A172 (cell line): ENCODE results near the gene MCM3AP. TPM values are rescaled to one million over a fixed set of nuclear protein-coding genes. Genes with fewer than 3 reads are reported as not detected.
"Not testable (repeated sequence)": the region's sequence is repeated elsewhere in the genome, so short reads cannot be mapped to it uniquely, and the experiment has no call there.

Experiments used
- DNase-seq: peaks from one replicate; pipeline ENCODE4 v3.0.0-alpha.2; 2015; ENCODE audit warnings: low spot score
- total RNA-seq: library from RNA; depleted of rRNA; stranded (reverse); fragments of >200 nt; shearing (Covaris generic); gene quantifications from 2 replicates; pipeline ENCODE4 v1.2.3, GENCODE V29; 2014

Gene MCM3AP
- total RNA-seq, 1 experiment from 2014 or later = 61.7 TPM

DNA sequence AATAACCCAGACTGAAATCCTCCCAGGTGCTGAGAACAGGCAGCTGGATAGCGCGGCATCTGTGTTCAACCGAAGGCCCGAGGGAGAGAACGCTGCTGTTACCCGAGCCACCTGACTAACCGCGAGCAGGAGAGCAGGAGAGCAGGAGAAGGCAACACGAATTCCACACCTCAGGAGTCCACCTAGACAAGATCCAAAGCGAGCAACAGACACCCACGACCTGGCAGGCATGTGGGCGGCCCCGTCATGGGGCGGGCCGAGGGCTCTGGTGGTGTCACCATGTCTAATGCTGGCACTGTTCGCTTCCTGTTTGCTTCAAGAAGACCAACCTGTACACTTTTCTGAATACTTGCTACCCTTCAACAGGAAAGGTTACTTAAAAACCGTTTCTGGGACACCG is 80.2 kb downstream of the MCM3AP start:
- DNase-seq = no peak

DNA sequence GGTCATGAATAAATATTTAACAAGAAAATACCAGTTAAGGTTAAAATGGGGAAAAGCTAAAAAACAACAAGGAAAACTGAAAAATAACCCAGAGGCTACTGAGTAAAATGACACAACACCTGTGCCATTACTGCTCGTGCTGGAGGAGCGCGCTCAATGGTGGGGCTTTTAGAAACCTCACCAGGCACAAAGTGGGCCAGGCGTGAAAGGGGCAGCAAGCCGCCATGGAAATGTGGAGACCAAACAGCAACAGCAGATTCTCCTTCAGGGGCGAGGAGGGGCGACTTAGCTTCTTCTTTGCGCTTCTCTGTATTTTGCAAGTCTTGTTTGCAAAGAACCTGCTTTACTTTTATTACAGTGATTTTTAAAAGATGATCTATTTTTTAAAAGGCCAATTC is 82.2 kb downstream of the MCM3AP start:
- no peak for DNase-seq

DNA sequence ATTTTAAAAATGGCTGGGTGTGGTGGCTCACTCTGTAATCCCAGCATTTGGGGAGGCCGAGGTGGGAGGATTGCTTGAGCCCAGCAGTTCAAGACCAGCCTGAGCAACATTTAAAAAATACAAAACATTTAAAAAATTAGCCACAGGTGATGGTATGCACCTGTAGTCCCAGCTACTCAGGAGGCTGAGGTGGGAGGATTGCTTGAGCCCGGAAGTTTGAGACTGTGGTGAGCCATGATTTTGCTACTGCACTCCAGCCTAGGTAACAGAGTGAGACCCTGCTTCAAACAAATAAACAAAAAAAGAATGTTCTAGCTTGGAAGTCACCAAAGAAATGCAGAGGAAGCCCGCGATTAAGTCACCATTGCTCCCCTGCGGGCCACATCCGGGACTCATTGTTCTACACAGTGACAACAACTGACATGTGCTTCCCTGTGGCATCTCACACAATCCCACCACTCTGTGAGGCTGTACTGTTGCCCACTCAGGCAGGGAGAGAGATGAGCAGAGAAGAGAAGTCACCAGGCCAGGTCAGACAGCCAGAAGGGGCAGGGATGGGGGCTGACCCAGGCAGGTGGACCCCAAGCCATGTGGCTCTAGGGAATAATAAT is 82.7 kb downstream of the MCM3AP start:
- no peak for DNase-seq

DNA sequence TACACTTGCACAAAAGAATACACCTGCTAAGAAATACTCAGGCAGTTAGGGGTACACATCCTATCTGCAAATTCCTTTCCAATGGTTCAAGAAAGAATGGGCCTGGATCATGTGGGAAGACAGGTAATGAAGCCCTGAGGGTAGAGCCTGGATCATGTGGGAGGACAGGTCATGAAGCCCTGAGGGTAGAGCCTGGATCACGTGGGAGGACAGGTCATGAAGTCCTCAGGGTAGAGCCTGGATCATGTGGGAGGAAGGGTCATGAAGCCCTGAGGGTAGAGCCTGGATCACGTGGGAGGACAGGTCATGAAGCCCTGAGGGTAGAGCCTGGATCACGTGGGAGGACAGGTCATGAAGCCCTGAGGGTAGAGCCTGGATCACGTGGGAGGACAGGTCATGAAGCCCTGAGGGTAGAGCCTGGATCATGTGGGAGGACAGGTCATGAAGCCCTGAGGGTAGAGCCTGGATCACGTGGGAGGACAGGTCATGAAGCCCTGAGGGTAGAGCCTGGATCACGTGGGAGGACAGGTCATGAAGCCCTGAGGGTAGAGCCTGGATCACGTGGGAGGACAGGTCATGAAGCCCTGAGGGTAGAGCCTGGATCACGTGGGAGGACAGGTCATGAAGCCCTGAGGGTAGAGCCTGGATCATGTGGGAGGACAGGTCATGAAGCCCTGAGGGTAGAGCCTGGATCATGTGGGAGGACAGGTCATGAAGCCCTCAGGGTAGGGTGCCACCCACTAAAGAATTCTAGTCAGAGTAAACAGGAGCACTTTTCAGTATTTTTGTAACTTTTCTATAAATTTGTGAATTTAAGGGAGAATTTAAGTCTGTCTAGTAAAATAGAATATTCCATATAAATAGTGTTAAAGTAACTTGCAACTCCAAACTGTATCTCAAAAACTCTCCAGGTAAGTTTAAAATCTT is 84.3 kb downstream of the MCM3AP start:
- DNase-seq = not testable (repeated sequence)

DNA sequence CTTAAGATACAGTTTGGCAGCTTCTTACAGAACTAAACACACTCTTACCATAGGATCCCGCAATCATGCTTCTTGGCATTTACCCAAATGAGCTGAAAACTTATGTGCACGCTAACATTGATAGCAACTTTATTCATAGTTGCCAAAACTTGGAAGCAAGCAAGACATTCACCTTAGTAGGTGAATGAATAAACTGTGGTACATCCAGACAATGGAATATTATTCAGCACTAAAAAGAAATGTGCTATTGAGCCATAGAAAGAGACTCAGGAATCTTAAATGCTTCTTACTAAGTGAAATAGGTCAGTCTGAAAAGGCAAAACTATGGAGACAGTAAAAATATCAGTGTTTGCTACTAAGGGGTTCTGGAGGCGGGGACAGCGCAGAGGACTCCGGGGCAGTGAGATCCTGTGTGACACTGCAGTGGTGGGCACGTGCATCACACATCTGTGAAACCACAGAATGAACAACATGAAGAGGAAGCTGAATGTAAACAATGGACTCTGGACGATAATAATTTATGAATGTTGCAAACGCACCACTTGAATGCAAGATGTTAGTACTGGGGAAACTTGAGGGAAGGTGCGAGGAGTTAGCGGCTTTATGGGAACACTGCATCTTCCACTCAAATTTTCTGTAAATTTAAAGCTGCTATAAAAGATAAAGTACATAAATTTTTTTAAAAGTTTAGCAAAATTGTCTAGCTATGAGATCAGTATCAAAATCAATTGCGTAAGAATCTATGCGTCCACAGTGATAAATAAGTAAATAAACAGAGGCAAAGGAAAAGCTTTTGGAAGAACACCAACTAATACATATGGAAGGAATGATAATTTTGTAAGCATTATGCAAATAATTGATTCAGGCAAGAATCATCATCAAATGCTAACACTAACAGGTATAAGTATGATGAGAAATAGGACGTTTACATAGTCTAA is 85.7 kb downstream of the MCM3AP start:
- DNase-seq = no peak

DNA sequence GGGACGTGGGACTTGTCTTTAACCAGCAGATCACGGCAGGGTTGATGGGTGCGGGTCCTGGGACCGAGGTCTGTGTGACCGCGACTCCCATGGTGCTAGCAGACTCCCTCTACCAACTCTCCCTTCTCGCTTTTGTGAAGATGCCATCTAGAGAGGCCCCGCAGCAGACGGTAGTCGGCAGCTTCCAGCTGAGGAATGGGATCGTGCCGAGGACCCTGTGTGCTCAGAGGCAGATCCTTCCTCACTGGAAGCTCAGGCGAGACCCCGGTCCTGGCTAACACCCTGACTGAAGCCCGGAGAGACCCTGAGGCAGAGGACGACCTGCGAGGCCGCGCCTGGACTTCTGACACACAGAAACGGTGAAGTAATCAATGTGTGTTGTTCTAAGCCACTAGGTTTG is 88.7 kb downstream of the MCM3AP start:
- DNase-seq = no peak

DNA sequence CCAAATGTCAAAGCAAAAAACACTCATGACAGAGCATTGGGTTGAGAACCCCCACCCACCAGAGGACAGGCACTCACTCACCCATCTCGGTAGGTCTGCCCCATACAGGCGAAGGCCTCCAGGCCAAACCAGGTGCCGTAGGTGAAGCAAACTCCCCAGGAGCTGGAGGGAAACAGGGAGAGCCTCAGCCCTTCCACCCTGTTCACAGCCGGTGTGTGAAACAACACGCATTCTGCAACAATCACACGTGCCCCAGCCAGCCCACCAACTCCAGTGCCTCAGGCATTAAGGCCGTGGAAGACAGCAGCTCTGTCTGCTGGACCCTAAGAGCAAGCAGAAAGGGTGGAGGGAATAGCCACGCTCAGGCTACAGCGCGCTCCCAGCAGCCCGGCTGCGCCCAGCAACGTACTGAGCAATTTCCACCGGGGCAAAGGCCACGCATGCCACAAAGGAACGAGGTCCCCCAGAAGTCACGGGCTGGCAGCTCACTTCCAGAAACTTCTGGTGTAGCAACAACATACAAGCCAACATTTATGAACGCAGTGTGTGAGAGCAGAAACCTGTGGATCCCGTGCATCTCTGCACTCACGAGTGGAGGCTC is 89.7 kb downstream of the MCM3AP start:
- no peak for DNase-seq

DNA sequence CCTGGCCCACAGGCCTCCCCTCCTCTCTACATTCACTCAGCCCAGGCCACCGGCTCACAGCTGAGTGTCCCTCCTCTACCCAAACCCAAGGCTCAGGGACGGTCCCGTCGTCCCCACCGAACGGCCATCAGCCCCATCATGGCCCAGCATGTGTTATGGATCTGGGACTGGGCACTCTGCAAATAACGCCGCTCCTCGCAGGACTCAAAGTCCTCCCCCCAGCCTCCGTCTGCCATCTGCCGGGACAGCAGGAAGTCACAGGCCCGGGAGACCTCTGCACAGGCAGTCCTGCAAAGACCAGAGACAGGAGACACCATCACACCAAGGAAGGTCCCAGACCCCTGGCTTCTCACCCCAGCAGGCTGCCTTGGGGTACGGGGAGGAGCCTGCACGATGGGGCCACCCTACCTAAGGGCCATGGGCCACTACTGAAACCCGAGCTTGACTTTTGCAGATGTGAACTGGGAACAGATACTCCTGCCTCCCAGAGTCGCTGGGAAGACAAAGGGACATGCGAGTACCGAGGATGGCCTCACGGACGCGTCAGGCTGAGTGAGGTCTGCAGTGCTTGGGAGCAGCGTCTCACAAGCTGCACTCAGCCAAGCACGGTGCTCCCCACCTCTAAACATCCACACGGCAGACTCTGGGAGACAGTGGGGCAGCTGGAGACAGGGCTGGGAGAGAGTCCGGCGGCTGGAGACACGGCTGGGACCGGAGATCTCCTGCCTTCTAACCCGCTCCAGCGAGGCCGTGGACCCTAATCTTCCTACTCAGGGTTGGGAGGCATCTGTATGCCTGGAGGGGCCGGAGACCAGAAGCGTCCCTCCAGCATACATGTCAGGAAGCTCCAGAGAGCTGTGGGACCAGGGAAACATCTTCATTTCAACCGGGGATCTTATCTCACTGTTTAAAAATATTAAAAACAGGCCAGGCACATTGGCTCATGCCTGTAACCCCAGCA is 90.8 kb downstream of the MCM3AP start:
- DNase-seq = no peak

DNA sequence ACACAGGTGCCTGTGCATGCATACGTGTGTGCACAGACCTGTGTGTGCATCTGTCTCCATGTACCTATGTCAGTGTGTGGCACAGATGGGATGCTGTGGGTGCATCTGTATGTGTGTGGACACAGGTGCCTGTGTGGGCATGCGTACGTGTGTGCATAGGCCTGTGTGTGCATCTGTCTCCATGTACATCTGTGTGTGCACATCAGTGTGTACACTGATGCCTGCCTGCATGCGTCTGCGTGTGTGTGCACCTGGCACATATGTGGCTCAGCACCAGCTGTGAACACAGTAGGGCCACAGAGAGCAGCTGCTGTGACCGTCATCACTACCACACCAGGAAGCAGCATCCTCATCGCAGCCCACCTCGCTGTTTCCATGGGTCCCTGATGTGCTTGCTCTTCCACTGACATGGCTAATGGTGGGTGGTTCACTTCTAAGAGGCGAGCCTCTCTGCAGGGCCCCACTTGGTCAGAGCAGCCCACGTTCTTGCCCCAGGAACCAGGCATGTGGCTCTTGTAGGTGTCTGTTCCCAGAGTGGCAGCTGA is 91.5 kb downstream of the MCM3AP start:
- no peak for DNase-seq

DNA sequence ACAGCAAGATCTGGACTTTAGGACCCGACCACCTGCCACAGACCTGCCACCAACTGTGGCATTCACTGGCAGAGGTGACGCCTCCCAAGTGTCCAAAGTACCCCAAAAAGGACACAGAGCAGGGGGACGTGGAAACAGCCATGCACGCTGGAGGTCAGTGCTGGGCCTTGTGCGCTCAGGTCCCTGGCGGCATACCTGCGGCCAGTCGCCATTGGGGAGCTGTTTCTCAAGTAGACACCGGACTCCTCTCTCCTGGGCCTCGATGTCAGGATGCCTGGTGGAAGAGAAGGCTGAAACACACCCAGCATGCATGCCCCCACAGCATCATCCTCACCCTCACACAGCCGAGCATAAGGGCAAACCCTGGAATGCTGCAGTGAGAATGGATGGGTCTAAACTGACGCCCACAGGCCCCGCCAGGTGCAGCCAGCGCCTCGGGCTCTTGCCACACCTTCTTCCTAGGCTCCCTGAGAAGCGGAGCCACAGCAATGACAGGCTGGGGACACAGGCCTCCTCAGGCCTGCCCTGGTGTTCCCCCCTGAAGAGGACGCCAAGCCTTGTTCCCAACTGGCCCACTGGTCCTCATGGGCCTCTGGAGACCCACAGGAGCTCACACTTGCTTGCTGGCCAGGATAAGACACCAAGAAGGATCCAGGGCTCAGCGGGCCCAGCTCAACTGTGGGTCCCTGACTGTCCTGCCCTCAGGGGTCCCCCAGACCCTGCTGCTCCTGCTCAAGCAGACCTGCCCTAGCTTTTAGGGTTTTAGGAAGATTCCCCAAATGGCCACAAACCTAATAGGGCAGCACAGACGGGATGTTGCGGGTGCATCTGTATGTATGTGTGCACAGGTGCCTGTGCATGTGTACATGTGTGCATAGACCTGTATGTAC is 93.5 kb downstream of the MCM3AP start:
- no peak for DNase-seq

DNA sequence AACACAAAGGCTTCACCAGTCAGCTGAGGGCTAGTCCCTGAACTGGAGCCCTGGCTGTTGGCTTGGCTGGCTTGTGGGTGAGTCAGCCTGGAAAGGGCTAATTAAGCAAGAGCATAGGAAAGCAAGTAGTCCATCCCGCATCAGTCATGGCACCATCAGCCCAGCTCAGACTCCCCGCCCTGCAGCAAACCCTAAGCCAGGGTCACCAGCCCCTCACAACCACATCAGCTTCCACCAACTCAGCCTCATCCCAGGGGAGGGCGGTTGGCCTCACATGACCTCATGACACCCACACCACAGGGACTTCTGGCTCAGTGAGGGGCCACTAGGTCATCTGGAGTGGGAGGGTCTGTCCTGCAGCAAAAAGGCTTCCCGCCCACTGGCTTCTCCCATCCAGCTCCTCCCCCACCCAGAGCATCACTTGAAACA is 94.1 kb downstream of the MCM3AP start:
- DNase-seq = peak; percentile 74

DNA sequence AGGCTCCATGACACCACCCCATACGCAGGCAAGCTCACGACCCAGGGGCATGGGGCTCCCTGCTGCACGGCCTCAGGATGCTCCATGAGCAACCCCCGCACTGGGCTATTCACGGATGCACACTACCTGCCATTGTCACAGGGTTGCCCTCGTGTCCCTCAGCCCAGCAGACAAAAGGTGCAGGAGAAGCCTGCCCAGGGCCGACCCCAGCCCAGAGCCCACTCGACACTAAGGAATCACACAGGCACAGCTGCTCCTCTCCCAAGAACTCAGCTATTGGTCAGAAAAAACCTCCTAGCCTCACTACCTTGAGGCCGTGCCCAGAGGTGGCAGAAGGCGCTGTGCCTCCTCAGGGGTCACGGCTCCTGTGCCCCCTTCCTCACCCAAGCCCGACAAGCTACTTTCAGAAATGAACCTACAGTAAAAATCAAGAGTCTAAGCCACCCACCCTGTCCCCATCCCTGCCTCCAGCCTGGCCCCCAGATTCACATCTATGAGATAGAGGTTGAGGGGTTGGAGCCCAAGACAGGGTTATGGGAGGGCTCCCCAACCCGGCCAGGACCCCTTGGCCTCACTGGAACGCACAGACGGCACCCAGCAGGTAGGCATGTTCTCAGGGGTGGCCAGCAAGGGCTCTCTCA is 94.8 kb downstream of the MCM3AP start:
- no peak for DNase-seq

DNA sequence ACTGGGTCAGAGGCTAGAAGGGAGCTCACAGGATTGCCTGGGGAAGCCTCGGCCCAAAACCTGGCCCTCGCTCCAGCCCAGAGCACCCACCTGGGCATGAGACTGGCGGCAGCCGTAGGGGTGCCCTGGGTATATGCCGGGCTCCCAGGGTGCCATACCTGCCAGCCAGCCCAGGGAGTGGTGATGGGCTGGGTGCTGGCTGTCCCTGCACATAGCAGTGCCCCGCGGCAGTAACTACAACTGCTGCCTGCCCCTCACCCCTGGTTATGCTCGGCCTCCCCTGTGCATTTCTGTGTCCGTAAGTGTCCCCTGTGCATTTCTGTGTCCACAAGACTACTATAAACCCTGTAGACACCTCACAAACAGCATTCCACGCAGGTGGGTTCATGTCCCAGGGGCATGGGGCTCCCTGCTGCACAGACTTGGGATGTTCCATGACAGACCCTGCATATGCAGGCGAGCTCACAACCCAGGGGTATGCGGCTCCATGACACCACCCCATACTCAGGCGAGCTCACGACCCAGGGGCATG is 95.4 kb downstream of the MCM3AP start:
- no peak for DNase-seq

DNA sequence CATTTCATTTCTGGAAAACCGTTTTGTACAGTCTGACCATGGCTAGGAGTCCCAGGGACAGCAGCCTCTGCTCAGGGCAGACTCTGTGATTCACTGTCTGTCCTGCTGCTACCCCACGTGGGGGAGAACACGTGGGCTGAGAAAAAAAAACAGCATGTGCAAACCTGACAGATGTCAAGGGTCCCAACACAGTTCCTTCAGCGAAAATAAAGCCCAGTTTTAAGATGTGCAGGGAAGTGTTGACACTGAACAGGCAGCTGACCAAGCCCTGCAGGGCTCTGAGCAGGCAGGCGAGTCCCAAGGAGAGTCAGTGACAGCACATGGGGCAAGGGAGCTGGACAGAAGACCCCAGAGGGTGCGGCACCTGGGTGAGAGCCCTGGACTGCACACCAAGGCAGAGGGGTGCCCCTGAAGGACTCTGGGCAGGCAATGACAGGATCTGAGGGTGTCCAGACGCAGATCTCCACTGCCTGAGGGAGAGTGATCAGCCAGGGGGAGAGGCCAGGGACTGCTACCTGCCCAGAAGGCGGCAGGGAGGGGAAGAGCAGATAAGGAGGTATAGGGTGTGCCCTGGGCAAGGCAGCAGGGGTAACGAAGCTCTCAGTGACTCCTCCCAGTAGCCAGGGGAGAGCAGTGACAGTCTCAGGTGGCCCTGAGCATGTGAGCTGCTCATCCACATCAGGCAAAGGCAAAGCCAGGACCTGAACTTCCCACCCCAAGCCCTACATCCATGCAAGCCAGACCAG is 96.0 kb downstream of the MCM3AP start:
- DNase-seq = peak; percentile 21

DNA sequence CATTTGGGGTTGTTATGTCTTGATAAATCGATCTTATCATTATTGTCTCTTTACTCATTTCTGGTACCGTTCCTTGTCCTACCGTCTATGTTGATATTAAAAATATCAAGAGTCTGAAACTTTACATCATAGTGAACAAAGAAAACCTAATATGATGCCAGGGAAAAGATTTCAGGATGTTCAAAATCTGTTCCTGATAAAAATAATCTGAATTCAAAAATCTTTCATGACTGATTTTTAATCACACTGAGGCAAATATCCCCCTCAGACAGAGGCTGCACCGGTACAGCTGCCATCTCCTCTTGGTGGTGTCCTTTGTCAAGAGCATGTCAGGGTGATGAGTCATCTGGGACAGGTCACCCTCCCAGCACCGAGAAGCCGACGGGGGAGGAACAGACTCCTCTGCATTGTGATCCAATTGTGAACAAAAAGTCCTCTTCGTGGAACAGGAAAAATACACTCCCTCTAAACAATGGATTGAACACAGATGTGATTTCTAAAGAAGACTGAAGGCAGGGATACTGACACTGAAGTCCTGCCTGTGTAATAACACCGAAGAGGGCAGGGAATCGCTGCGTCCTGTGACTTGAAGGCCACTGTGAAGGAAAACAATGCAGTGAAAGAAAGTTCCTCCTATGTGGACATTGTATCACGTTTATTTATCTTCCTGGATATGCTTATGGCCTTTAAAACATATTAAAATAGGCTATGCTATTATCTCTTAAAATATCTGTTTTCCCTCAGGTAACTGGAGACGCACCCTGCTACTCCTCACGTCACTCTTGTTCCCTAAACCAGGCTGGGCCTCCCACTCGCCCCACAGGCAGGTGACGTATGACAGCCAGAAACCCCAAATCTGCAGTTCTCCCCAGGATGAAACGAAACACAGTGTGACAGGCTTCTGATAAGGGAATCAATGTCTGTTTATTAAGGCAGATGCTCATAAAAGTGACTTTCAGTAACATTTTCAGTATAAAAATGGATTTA is 96.9 kb downstream of the MCM3AP start:
- peak; percentile 76 for DNase-seq

DNA sequence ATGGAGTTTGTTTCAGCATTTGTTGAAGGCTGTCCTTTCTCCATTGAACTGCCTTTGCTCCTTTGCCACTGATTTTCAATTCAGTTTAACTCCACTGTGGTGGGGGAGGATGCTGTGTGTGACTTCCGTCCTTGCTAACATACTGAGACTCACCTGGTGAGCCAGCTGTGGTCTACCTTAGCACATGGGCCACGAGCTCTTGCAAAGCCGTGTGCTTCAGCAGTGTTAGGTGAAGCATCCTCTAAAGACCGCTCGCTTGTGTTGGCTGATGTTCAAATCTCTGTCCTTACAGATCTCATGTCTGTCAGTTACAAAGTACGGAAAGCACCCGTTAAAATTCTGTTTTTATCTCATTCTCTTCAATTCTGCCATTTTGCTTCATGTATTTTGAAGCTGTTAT is 97.6 kb downstream of the MCM3AP start:
- DNase-seq = no peak
